Subcutaneous adipose tissue (tissue), 4 donors: Measurements from ENCODE around the gene OPN5. TPM values are rescaled to one million over a fixed set of nuclear protein-coding genes. Genes with fewer than 3 reads are reported as not detected.

Source experiments
- total RNA-seq, 4 donors: library from RNA; depleted of rRNA; stranded (reverse); fragments of >200 nt; gene quantifications; one replicate each; pipeline ENCODE4 v1.1.0, GENCODE V29; 2016
- TF ChIP-seq, protein P1 (sequence below): fragments of 450-650 bp; IDR thresholded peaks from one replicate; pipeline ENCODE4 v1.5.1; 2016; ENCODE audit warnings: low read depth, mild to moderate bottlenecking, control low read depth, antibody characterized with exemption, moderate library complexity

Gene OPN5
- total RNA-seq, 4 donors from 2014 or later: not detected

DNA sequence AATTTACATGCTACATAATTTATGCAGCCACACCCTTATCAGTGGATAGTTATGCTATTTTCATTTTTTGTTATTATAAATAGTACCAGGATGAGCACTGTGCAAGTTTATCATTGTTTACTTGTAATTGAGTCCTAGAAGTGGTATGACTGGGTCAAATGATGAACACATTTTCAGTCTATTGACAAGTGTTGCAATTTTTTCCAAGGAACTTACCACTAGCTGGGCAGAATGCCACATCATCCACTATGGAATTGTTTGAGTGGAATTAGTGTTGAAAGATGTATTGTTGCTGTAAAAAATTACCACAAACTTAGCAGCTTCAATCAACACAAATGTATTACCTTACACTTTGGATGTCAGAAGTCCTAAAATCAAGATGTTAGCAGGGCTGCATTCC is 38.1 kb upstream of the OPN5 start:
- TF ChIP-seq, protein P1, sequence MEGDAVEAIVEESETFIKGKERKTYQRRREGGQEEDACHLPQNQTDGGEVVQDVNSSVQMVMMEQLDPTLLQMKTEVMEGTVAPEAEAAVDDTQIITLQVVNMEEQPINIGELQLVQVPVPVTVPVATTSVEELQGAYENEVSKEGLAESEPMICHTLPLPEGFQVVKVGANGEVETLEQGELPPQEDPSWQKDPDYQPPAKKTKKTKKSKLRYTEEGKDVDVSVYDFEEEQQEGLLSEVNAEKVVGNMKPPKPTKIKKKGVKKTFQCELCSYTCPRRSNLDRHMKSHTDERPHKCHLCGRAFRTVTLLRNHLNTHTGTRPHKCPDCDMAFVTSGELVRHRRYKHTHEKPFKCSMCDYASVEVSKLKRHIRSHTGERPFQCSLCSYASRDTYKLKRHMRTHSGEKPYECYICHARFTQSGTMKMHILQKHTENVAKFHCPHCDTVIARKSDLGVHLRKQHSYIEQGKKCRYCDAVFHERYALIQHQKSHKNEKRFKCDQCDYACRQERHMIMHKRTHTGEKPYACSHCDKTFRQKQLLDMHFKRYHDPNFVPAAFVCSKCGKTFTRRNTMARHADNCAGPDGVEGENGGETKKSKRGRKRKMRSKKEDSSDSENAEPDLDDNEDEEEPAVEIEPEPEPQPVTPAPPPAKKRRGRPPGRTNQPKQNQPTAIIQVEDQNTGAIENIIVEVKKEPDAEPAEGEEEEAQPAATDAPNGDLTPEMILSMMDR: no peak

DNA sequence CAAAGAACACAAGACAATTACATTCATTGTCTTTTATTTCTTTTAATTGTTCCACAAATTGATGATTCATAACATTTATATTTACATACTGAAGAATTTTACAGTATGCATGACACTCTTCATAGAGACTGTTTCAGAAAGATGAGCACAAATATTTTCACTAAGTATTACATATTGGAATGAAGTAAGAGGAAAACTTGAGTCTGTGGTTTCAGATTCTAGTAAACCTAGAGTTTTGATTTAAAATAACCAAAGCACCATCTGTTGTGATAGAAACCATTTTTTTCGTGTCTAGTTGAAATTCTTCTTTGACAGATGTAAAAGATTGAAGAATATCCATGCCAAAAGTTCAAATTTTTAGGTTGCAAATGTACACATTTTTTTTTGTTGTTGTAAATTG is 32.1 kb upstream of the OPN5 start:
- TF ChIP-seq, protein P1: no peak

DNA sequence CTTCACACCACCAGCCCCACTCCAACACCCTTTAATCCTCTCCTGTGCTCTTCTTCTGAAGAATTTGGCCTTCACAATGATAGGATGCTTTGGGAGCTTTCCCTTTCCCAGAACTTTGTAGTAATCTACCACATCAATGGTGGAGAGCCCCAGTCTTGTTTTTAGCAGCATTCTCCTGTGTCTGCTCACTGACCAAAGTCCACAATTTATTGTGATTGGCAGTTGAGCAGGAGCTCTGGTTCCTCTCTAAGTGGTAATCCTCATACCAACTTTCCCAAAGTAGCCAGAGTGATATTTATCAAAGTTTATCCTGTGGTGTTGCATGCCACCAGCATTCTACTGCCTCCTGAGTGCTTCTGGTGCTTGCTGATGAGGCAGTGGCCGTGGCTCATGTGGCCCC is 29.0 kb upstream of the OPN5 start:
- TF ChIP-seq, protein P1: no peak

DNA sequence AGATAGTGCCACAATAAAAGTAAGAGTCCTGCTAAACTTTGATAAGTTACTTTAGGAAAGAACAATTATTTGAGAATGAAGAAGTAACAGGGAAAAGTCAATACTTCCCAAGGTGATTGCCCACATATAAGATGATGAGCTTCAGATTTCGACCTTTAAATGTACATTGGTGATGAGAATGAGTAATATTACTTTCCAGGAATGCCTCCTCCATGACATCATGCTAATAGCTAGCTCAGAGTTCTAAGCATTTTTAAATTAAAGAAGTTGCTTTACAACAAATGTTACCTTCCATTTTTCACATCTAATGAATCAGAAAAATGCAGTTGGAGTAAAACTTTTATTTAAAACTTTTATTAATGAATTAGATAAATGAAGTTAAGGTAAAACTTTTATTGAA is 22.5 kb upstream of the OPN5 start:
- TF ChIP-seq, protein P1: no peak

DNA sequence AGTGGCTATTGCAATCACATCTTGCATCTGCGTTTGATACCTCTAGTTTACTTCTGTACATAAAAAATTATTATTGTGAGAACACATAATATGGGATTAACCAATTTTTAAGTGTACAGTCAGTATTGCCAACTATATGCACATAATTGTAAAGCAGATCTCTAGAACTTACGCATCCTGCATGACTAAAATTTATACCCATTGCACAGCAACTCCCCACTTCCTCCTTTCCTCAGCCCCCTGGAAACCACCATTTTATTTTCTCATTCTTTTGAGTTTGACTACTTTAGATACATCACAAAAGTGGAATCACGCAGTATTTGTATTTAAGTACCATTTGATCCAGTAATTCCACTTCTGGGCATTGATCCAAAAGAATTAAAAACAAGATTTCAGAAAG is 19.3 kb upstream of the OPN5 start:
- TF ChIP-seq, protein P1: no peak

DNA sequence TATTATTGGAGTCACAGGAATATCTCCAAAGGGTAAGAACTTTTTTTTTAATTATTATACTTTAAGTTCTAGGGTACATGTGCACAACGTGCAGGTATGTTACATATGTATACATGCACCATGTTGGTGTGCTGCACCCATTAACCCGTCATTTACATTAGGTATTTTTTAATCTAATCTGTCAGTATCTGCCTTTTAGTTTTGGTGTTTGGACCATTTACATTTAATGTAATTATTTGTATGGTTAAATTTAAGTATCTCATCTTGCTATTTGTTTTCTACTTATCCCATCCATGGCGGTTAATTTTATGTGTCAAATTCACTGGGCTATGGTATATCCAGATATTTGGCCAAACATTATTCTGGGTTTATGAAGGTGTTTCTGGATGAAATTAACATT is 15.4 kb upstream of the OPN5 start:
- TF ChIP-seq, protein P1: no peak

DNA sequence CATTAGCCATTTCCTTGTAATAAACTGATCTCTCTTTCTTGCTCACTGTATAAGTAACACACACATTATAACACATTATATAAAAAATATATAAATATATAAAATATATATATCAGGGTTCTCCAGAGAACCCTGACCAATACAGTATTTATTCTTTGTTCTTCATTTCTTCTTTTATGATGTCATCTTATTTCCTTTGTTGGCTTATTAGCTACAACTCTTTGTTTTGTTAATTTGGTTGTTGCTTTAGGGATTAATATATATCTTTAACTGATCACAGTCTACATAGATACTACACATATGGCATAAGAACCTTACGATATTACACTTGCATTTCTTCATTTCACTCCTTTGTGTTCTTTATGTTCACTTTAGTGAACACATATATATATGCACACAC is 14.7 kb upstream of the OPN5 start:
- TF ChIP-seq, protein P1: no peak
